GM10847 (cell line): ENCODE data around the gene SEL1L3.

Experiments used
- POLR2A ChIP-seq: IDR thresholded peaks from 2 replicates; pipeline ENCODE4 v1.6.1; 2011; ENCODE audit not compliant: insufficient read length; ENCODE audit errors: extremely low read depth

The SEL1L3 gene

GRCh38 chr4:25884031-25884782 lies 21.4 kb upstream of the SEL1L3 start:
- no peak for TF ChIP-seq POLR2A

DNA sequence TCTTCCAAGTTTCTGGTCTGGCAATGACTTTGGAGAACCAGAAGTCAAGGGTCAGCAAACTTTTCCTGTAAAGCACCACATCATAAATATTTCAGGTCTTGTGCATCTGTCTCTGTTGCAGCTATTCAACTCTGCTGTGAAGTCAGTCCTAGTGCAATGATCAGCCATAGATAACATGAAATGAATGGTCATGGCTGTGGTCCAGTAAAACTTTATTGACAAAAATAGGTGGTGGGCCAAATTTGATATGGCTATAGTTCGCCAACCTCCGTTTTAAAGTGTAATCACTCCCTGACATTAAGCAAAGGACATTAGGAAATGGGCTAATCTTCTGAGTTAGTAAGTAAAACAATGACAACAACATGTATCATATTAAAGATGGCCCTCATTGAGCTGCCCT lies 20.8 kb upstream of the SEL1L3 start:
- TF ChIP-seq POLR2A, result no peak

- no peak for TF ChIP-seq POLR2A
Observed at GRCh38 chr4:25882226-25882625, 19.4 kb upstream of the SEL1L3 start.

DNA sequence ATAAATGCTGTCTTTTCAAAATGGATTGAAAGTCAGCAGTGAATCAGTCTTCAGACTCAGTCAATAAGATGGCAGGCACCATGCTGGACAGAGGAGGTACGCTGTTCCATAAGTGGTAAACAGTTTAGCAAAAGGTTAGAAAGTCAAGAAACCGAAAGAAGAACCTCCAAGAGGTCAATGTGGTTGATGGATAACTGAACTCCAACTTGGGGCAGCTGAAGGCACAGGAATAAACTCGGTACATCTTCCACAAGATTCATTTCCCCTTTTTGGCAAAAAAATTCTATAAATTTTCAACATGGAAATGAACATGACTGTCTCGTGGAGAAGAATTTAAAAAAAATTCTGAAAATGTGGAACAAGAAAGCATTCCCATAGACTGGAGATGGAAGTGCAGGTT lies 18.4 kb upstream of the SEL1L3 start:
- no peak for TF ChIP-seq POLR2A

DNA sequence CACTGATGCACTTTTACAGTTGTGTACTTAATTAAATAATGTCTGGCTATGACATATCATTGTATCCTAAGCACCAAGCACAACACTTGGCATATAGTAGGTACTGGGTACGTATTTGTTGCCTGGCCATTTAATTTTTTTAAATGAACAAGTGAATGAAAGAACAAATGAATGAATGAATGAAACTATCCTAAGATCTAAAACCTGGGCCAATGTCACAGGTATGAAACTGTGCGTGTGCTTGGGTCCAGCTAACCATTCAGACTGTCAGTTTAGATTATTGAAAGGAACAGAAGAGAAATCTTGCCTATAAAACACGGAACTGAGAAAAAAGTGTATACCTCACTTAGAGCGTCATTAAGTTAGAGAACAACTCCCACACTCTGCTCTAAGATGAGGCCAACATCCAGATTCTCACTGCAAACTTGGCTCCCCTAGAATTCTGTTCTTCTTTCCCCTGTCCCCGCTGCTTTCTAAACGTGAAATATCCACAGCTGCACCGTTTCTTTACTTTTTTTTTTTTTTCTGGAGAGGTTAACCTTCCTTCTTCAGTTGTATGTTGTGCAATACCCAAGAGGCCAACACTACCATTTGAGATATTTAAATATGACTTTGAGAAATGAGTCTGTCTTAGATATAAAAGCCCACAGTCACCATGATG lies 17.3 kb upstream of the SEL1L3 start:
- no peak for TF ChIP-seq POLR2A

- no peak for TF ChIP-seq POLR2A
Observed at GRCh38 chr4:25879587-25879986, 16.8 kb upstream of the SEL1L3 start.

GRCh38 chr4:25879091-25879584 lies 16.4 kb upstream of the SEL1L3 start:
- TF ChIP-seq POLR2A, result no peak

DNA sequence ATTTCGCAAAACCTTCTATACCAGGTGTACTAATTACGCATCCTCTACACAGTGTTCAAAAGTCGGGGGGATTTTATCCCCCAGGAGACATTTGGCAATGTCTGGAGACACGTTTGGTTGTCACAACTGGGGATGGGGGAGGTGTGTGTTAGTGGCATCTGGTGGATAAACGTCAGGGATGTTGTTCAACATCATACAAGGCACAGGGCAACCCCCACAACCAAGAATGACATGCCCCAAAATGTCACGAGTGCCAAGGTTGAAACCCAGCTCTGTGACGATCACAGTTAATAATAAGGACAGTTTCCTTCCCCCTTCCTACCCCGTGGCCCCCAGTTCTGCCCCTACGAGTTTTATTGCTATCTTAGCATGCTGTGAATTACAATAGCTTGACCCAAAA lies 15.9 kb upstream of the SEL1L3 start:
- TF ChIP-seq POLR2A, result no peak

GRCh38 chr4:25875281-25875745 lies 12.5 kb upstream of the SEL1L3 start:
- no peak for TF ChIP-seq POLR2A

DNA sequence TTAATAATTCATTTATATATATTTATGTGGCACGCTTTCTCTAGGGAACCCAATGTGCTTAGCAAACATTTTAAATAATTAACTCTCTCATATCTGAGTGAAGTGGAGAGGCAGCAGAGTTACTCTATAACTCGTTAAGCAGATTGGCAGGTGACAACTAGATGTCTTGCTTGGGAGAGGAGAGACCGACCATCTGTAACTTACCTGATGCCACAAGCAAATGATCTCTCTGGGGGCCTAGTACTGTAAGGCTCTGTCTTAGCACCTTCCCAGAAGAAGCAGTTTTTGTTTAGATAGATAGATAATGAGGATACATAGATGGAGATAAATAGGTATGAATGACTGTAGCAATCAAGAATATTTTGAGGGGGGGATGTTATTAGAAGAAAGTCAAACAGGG lies 11.9 kb upstream of the SEL1L3 start:
- no peak for TF ChIP-seq POLR2A

DNA sequence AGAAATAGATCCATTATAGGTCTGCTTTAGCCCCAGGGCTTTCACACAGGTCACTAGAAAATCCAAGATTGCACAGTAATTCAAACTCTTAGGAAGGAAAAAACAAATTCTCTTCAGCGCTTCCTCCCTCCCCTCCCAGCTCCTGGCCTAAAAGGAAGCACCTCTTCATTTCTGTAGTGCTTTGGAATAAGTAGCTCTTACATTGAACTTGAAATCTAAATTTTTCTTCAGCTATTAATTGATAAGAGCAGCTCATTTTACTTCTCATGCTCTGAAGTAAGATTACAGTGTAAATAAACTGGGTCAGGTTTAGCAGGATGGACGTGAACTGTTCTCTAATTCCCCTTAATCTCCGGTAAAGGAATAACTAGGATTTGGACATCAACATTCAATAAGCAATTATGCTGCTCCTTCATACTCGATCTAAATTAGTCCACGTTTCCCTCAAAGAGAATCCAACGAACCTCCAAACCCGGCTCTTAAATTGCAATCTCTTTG lies 10.9 kb upstream of the SEL1L3 start:
- TF ChIP-seq POLR2A, result no peak

- no peak for TF ChIP-seq POLR2A
Observed at GRCh38 chr4:25872851-25873631, 10.3 kb upstream of the SEL1L3 start.

- no peak for TF ChIP-seq POLR2A
Observed at GRCh38 chr4:25870081-25870480, 7.3 kb upstream of the SEL1L3 start.

- no peak for TF ChIP-seq POLR2A
Observed at GRCh38 chr4:25867781-25868294, 5.0 kb upstream of the SEL1L3 start.

DNA sequence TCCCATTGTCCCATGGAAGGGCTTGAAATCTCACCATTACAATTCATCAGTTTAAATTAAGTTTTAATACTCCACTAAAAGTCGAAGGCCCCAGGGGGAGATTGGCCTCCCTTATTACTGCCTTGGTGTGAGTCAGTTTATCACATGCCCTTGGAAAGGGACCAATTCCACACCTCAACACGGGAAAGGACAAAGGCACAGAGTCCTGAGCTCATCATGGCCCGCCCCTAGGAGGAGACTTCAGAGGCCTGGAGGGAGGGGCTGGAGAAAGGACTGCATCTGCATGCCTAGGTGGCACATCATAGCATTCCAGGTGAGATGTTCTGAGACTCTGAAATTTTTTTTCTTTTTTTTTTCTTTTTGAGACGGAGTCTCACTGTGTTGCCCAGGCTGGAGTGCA lies 2.8 kb upstream of the SEL1L3 start:
- no peak for TF ChIP-seq POLR2A
